K562 (cell line): Measurements from ENCODE around the gene GHRH. TPM values are rescaled to one million over a fixed set of nuclear protein-coding genes. Genes with fewer than 3 reads are reported as not detected.
A peak's percentile ranks its signal among the peaks of the same experiment; 100 is the strongest.

Source experiments
- AFF4 ChIP-seq: sonication (generic); formaldehyde crosslinking; IDR thresholded peaks from 2 replicates; pipeline ENCODE4 v1.8.0; 2023; ENCODE audit warnings: mild to moderate bottlenecking, missing genetic modification reagents
- BHLHE40 ChIP-seq: IDR thresholded peaks from 2 replicates; pipeline ENCODE4 v1.6.1; 2011; ENCODE audit warnings: low read length, improper control_type of control experiment
- CBFA2T2 ChIP-seq: fragments of 450-650 bp; conservative IDR thresholded peaks from 2 replicates; pipeline ENCODE4 v1.6.1; 2017; ENCODE audit warnings: mild to moderate bottlenecking
- ERF ChIP-seq: fragments of 450-650 bp; formaldehyde crosslinking; IDR thresholded peaks from 2 replicates; pipeline ENCODE4 v1.4.0; 2020; ENCODE audit warnings: mild to moderate bottlenecking, mixed read lengths
- FOS ChIP-seq: IDR thresholded peaks from 3 replicates; pipeline ENCODE4 v1.6.1; 2011; ENCODE audit not compliant: insufficient read length; ENCODE audit errors: extremely low read depth
- FOXO4 ChIP-seq: fragments of 450-650 bp; formaldehyde crosslinking; IDR thresholded peaks from 2 replicates; pipeline ENCODE4 v1.4.0; 2020; ENCODE audit warnings: mild to moderate bottlenecking, moderate library complexity
- HEY1 ChIP-seq: fragments of 250-450 bp; sonication (Bioruptor Pico); IDR thresholded peaks from 2 replicates; pipeline ENCODE4 v1.5.0; 2020; ENCODE audit warnings: mild to moderate bottlenecking, moderate library complexity, borderline replicate concordance
- L3MBTL2 ChIP-seq: fragments of 450-650 bp; IDR thresholded peaks from 2 replicates; pipeline ENCODE4 v1.6.1; 2016; ENCODE audit warnings: mild to moderate bottlenecking, moderate library complexity
- MLLT1 ChIP-seq, 2 experiments: fragments of 450-650 bp; IDR thresholded peaks; 2 replicates each; pipeline ENCODE4 v1.6.1; 2016
- NCOA6 ChIP-seq: fragments of 450-650 bp; IDR thresholded peaks from 2 replicates; pipeline ENCODE4 v1.6.1; 2017; ENCODE audit warnings: mild to moderate bottlenecking
- NCOR1 ChIP-seq: fragments of 450-650 bp; IDR thresholded peaks from 2 replicates; pipeline ENCODE4 v1.6.1; 2016; ENCODE audit warnings: mild to moderate bottlenecking, moderate library complexity
- NFIX ChIP-seq: fragments of 250-450 bp; sonication (Bioruptor Pico); IDR thresholded peaks from 2 replicates; pipeline ENCODE4 v1.4.0; 2020; ENCODE audit warnings: low read depth, mild to moderate bottlenecking, moderate library complexity
- NR1H2 ChIP-seq: sonication (generic); formaldehyde crosslinking; IDR thresholded peaks from 2 replicates; pipeline ENCODE4 v1.4.0; 2020; ENCODE audit warnings: mild to moderate bottlenecking, missing genetic modification reagents
- PHB ChIP-seq: fragments of 250-450 bp; sonication (Bioruptor Pico); IDR thresholded peaks from 2 replicates; pipeline ENCODE4 v1.5.0; 2021
- RAD51 ChIP-seq: fragments of 450-650 bp; IDR thresholded peaks from 2 replicates; pipeline ENCODE4 v1.7.1; 2016; ENCODE audit warnings: low read depth, mild to moderate bottlenecking, borderline replicate concordance
- SFPQ ChIP-seq: fragments of 200-400 bp; formaldehyde crosslinking; IDR thresholded peaks from 2 replicates; pipeline ENCODE4 v1.6.1; 2017; ENCODE audit warnings: mild to moderate bottlenecking, low read depth, low read length, moderate library complexity
- ZNF3 ChIP-seq: fragments of 250-450 bp; sonication (Bioruptor Pico); IDR thresholded peaks from 2 replicates; pipeline ENCODE4 v1.5.0; 2021; ENCODE audit warnings: mild to moderate bottlenecking, moderate library complexity
- ZNF699 ChIP-seq: fragments of 250-450 bp; sonication (Bioruptor Pico); IDR thresholded peaks from 2 replicates; pipeline ENCODE4 v1.8.0; 2021; ENCODE audit warnings: mild to moderate bottlenecking, moderate library complexity; ENCODE audit not compliant: insufficient replicate concordance
- polyA plus RNA-seq, 8 experiments: library from polyadenylated mRNA; depleted of rRNA in 4 of 8; stranded (reverse) in 5 of 8; unstranded in 3 of 8; fragments of >200 nt; fragmentation: Nextera tagmentation in 2 of 8; fragmentation: Illumina TruSeq in 1 of 8; extraction: Ambion mirVana in 2 of 8; extraction: Trizol in 1 of 8; gene quantifications; 2 replicates each; pipeline versions ENCODE4 v1.2.1 to v1.2.3, GENCODE V29; 2011 to 2014; ENCODE audit warnings: inconsistent platforms in 1 of 8, missing spikeins in 1 of 8
- total RNA-seq, 7 experiments: library from RNA; depleted of rRNA in 6 of 7; stranded (reverse); fragments of >200 nt in 6 of 7; fragmentation: Illumina TruSeq in 2 of 7; extraction: Trizol in 2 of 7; gene quantifications; 2 replicates each; pipeline versions ENCODE4 v1.2.1 to v1.2.3, GENCODE V29; 2011 to 2021; ENCODE audit warnings: low replicate concordance in 1 of 7

GHRH gene
- total and polyA plus RNA-seq, 9 of the 15 experiments (the other 6 are each of a cell fraction or from before 2014, with no cell fraction given), result not detected

GRCh38 chr20:37299718-37300528 is 38.3 kb upstream of the GHRH start (continued):
- TF ChIP-seq SFPQ (no peak), ZNF3 (CRISPR knock-in tag) (no peak), PHB (CRISPR knock-in tag) (no peak), RAD51 (no peak), NR1H2 (CRISPR knock-in tag) (no peak), NFIX (CRISPR knock-in tag) (no peak), L3MBTL2 (peak; percentile 59; the same call in 1 of the 2 replicates), FOS (no peak), BHLHE40 (no peak), NCOR1 (peak; percentile 61), HEY1 (CRISPR knock-in tag) (no peak), FOXO4 (CRISPR knock-in tag) (no peak), CBFA2T2 (peak; percentile 61), AFF4 (CRISPR knock-in tag) (no peak), MLLT1 (IDR thresholded peaks at IDR 0.05) (no peak), ZNF699 (no peak), ERF (CRISPR knock-in tag) (no peak), NCOA6 (no peak)
